HepG2 (cell line): ENCODE measurements around the gene CTIF. TPM values are rescaled to one million over a fixed set of nuclear protein-coding genes. Genes with fewer than 3 reads are reported as not detected.
A peak's percentile ranks its signal among the peaks of the same experiment; 100 is the strongest.

Source experiments
- BCL6 ChIP-seq: IDR thresholded peaks from 2 replicates; pipeline ENCODE4 v1.6.1; 2016; ENCODE audit warnings: missing genetic modification reagents, missing compliant biosample characterization
- EZH2 ChIP-seq: conservative IDR thresholded peaks from 2 replicates; pipeline ENCODE4 v1.6.1; 2012; ENCODE audit warnings: mild to moderate bottlenecking, low read depth, low read length, moderate library complexity
- HNRNPH1 ChIP-seq: fragments of 200-400 bp; formaldehyde crosslinking; optimal IDR thresholded peaks from 2 replicates; pipeline ENCODE3; 2017; ENCODE audit warnings: mild to moderate bottlenecking, low read depth, low read length
- HOXA9 ChIP-seq: sonication (generic); formaldehyde crosslinking; IDR thresholded peaks from 2 replicates; pipeline ENCODE4 v1.8.1; 2022; ENCODE audit warnings: missing genetic modification reagents, mild to moderate bottlenecking, moderate library complexity, borderline replicate concordance
- KLF6 ChIP-seq: IDR thresholded peaks from 2 replicates; pipeline ENCODE4 v1.8.0; 2016; ENCODE audit warnings: missing biosample characterization, missing genetic modification reagents
- MAFF ChIP-seq: IDR thresholded peaks from 2 replicates; pipeline ENCODE4 v1.6.1; 2011; ENCODE audit warnings: low read depth, low read length, improper control_type of control experiment
- MEF2D ChIP-seq: sonication (generic); formaldehyde crosslinking; IDR thresholded peaks from 2 replicates; pipeline ENCODE4 v1.5.1; 2020; ENCODE audit warnings: mild to moderate bottlenecking, missing genetic modification reagents
- ONECUT2 ChIP-seq: sonication (generic); formaldehyde crosslinking; IDR thresholded peaks from 2 replicates; pipeline ENCODE4 v1.4.0; 2020; ENCODE audit warnings: missing genetic modification reagents
- STAG1 ChIP-seq: sonication (generic); formaldehyde crosslinking; IDR thresholded peaks from 2 replicates; pipeline ENCODE4 v1.4.0; 2020; ENCODE audit warnings: missing genetic modification reagents
- TBX3 ChIP-seq: fragments of 450-650 bp; IDR thresholded peaks from 2 replicates; pipeline ENCODE4 v1.6.1; 2017; ENCODE audit warnings: antibody characterized with exemption, mild to moderate bottlenecking, inconsistent platforms, borderline replicate concordance
- ZC3H13 ChIP-seq: sonication (generic); formaldehyde crosslinking; IDR thresholded peaks from 2 replicates; pipeline ENCODE4 v1.8.1; 2023; ENCODE audit warnings: mild to moderate bottlenecking, missing genetic modification reagents, moderate library complexity
- ZNF530 ChIP-seq: sonication (generic); formaldehyde crosslinking; IDR thresholded peaks from 2 replicates; pipeline ENCODE4 v1.5.0; 2020; ENCODE audit warnings: low read depth, mild to moderate bottlenecking, missing genetic modification reagents
- ZNF572 ChIP-seq: sonication (generic); formaldehyde crosslinking; IDR thresholded peaks from 2 replicates; pipeline ENCODE4 v1.5.1; 2020; ENCODE audit warnings: mild to moderate bottlenecking, missing genetic modification reagents
- ZNF652 ChIP-seq: IDR thresholded peaks from 2 replicates; pipeline ENCODE4 v1.6.1; 2016; ENCODE audit warnings: low read depth, borderline replicate concordance
- ZNF781 ChIP-seq: sonication (generic); formaldehyde crosslinking; IDR thresholded peaks from 2 replicates; pipeline ENCODE4 v1.5.1; 2020; ENCODE audit warnings: borderline replicate concordance, mild to moderate bottlenecking, missing genetic modification reagents; ENCODE audit errors: not compliant biosample characterization
- polyA plus RNA-seq, 8 experiments: library from polyadenylated mRNA; depleted of rRNA in 3 of 8; stranded (reverse) in 7 of 8; unstranded in 1 of 8; fragments of >200 nt; fragmentation: Illumina TruSeq in 4 of 8; extraction: Trizol in 4 of 8; gene quantifications; 2 replicates each; pipeline versions ENCODE4 v1.2.1 to v1.2.3, GENCODE V29; 2011 to 2016; ENCODE audit warnings: low read depth in 4 of 8, missing spikeins in 1 of 8, mixed read lengths in 1 of 8; ENCODE audit not compliant: insufficient read depth in 1 of 8
- total RNA-seq, 5 experiments: library from RNA; depleted of rRNA; stranded (reverse); fragments of >200 nt; fragmentation: Illumina TruSeq; extraction: Trizol; gene quantifications; 2 replicates each; pipeline ENCODE4 v1.2.3, GENCODE V29; 2016; ENCODE audit warnings: low read depth in 1 of 5
- TF ChIP-seq, protein P1 (sequence below), 2 experiments: sonication (generic) in 1 of 2; formaldehyde crosslinking in 1 of 2; IDR thresholded peaks; 2 replicates each; pipeline versions ENCODE4 v1.4.0 to v1.6.1; 2016 to 2020; ENCODE audit warnings: borderline replicate concordance in 1 of 2, low read depth in 1 of 2, mild to moderate bottlenecking in 1 of 2, missing genetic modification reagents in 1 of 2
- TF ChIP-seq, protein P2 (sequence below): sonication (generic); formaldehyde crosslinking; IDR thresholded peaks from 2 replicates; pipeline ENCODE4 v1.4.0; 2020; ENCODE audit warnings: mild to moderate bottlenecking, missing genetic modification reagents

CTIF gene
- total and polyA plus RNA-seq, 2 of the 13 experiments (the other 11 are each of a cell fraction or from before 2014, with no cell fraction given): 18.2 to 28.0 TPM

DNA sequence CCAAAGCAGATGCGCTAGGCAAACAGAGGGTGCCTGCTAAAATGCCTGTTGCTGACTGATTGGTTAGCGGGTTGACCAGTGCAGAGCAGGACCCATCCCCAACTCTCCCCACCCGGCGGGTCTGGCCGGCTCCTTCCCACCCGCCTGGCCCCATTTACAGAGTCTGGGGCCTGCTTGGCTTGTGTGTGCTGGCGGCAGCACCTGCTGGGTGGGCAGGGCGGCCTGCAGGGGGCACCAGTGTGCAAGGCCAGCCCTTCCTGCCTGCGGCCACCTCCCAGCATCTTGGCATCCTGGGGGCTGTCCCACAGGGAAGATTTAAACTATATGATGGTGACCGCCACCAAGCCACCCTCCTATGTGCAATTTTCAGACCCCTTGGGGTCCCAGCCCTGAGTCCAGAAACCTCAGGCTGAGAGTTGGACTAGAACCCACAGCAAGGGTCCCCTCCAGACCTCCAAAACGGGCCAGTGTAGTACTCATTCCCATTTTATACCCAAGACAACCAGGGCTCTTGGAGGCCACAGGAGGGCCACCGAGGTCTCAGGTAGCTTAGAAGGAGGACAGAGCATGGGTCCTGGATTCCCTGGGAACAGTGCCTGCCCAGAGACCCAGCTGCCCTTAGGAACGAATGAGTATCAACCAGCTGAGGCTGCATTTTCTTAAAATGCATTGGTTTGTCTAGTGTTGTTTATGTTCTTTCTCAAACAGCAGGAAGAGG is 238.4 kb downstream of the CTIF start (continued):
- TF ChIP-seq HNRNPH1 (no peak), ZNF530 (CRISPR knock-in tag) (no peak), ZNF572 (CRISPR knock-in tag) (peak; percentile 77; the same call in 1 of the 2 replicates), EZH2 (no peak), KLF6 (CRISPR knock-in tag) (no peak), ZNF781 (CRISPR knock-in tag) (no peak), HOXA9 (CRISPR knock-in tag) (no peak), ONECUT2 (CRISPR knock-in tag) (no peak), MAFF (peak; percentile 43; the same call in 1 of the 2 replicates), STAG1 (peak; percentile 89), ZNF652 (CRISPR knock-in tag) (no peak), TBX3 (no peak), MEF2D (no peak), BCL6 (CRISPR knock-in tag) (no peak), ZC3H13 (CRISPR knock-in tag) (no peak)
- TF ChIP-seq, protein P1, sequence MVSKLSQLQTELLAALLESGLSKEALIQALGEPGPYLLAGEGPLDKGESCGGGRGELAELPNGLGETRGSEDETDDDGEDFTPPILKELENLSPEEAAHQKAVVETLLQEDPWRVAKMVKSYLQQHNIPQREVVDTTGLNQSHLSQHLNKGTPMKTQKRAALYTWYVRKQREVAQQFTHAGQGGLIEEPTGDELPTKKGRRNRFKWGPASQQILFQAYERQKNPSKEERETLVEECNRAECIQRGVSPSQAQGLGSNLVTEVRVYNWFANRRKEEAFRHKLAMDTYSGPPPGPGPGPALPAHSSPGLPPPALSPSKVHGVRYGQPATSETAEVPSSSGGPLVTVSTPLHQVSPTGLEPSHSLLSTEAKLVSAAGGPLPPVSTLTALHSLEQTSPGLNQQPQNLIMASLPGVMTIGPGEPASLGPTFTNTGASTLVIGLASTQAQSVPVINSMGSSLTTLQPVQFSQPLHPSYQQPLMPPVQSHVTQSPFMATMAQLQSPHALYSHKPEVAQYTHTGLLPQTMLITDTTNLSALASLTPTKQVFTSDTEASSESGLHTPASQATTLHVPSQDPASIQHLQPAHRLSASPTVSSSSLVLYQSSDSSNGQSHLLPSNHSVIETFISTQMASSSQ (IDR thresholded peaks at IDR 0.05; ENCODE audit: low read depth): no peak
- TF ChIP-seq, protein P1 (CRISPR knock-in tag; IDR thresholded peaks at IDR 0.05; ENCODE audit: borderline replicate concordance): no peak
- TF ChIP-seq, protein P2, sequence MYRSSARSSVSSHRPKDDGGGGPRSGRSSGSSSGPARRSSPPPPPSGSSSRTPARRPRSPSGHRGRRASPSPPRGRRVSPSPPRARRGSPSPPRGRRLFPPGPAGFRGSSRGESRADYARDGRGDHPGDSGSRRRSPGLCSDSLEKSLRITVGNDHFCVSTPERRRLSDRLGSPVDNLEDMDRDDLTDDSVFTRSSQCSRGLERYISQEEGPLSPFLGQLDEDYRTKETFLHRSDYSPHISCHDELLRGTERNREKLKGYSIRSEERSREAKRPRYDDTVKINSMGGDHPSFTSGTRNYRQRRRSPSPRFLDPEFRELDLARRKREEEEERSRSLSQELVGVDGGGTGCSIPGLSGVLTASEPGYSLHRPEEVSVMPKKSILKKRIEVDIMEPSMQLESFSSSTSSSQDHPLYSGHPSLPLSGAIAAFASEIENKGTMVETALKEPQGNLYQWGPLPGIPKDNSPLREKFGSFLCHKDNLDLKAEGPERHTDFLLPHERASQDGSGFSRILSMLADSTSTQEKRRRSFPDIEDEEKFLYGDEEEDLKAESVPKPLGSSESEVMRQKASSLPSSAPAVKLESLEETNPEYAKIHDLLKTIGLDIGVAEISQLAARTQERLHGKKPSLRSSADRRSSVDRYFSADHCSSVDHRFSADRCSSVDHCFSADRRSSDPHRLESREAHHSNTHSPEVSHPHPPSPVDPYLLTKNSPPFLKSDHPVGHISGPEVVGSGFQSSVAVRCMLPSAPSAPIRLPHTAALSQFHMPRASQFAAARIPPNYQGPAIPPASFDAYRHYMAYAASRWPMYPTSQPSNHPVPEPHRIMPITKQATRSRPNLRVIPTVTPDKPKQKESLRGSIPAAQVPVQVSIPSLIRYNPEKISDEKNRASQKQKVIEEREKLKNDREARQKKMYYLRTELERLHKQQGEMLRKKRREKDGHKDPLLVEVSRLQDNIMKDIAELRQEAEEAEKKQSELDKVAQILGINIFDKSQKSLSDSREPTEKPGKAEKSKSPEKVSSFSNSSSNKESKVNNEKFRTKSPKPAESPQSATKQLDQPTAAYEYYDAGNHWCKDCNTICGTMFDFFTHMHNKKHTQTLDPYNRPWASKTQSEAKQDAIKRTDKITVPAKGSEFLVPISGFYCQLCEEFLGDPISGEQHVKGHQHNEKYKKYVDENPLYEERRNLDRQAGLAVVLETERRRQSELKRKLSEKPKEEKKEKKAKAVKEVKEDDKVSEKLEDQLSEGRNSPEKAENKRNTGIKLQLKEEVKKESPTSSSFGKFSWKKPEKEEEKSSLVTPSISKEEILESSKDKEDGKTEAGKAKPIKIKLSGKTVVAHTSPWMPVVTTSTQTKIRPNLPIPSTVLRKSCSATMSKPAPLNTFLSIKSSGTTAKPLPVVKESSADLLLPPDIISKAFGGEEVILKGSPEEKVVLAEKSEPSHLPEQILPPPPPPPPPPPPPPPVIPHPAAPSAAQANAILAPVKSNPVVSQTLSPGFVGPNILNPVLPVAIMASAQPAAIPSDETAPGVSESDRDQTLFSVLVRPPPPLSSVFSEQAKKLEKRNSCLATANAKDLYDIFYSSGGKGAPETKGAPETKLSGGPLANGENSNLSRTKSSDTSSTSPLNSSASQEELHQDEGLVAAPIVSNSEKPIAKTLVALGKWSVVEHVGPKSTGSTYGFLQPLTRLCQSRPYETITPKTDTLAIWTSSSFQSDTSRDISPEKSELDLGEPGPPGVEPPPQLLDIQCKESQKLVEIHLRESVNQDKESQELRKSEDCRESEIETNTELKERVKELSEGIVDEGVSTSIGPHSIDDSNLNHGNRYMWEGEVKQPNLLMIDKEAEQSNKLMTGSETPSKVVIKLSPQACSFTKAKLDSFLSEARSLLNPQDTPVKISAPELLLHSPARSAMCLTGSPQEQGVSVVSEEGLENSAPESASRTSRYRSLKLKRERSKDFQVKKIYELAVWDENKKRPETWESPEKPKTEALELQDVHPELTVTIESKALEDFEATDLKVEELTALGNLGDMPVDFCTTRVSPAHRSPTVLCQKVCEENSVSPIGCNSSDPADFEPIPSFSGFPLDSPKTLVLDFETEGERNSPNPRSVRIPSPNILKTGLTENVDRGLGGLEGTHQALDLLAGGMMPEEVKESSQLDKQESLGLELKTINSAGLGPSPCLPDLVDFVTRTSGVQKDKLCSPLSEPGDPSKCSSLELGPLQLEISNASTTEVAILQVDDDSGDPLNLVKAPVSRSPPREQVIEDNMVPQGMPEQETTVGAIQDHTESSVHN (CRISPR knock-in tag): no peak
